Ascending aorta (tissue), 2 donors: ENCODE measurements around the gene PIGL. TPM values are rescaled to one million over a fixed set of nuclear protein-coding genes. Genes with fewer than 3 reads are reported as not detected.

Experiments
- DNase-seq, 2 donors: peaks; one replicate each; pipeline ENCODE4 v3.0.0-alpha.2; 2019; ENCODE audit warnings: low spot score in 2 of 2
- H3K27ac ChIP-seq, 2 donors: fragments of 200-600 bp; sonication (generic); one replicate each; pipeline ENCODE4 v1.5.1; 2016 to 2017; ENCODE audit warnings: mild to moderate bottlenecking in 1 of 2
- H3K27me3 ChIP-seq: fragments of 200-600 bp; sonication (generic); one replicate; pipeline ENCODE4 v1.5.1; 2017
- H3K36me3 ChIP-seq, 2 donors: fragments of 200-600 bp; sonication (generic); one replicate each; pipeline ENCODE4 v1.5.1; 2016
- H3K4me1 ChIP-seq, 2 donors: fragments of 200-600 bp; sonication (generic); one replicate each; pipeline ENCODE4 v1.5.1; 2016 to 2017; ENCODE audit warnings: mild to moderate bottlenecking in 1 of 2
- H3K4me3 ChIP-seq, 2 donors: fragments of 200-600 bp; sonication (generic); one replicate each; pipeline ENCODE4 v1.5.1; 2016 to 2017; ENCODE audit warnings: mild to moderate bottlenecking in 1 of 2
- H3K9me3 ChIP-seq, 2 donors: fragments of 200-600 bp; sonication (generic); one replicate each; pipeline ENCODE4 v1.5.1; 2016
- intact Hi-C: fragments of 100-400 bp; cut with DNase I; formaldehyde crosslinking; loops from one replicate; pipeline ENCODE4 v1.15.1; 2023
- total RNA-seq: library from RNA; depleted of rRNA; stranded (reverse); fragments of >200 nt; gene quantifications from one replicate; pipeline ENCODE4 v1.1.0, GENCODE V29; 2016
- TF ChIP-seq, protein P1 (sequence below), 3 experiments: fragments of 200-600 bp in 2 of 3; fragments of 450-650 bp in 1 of 3; sonication (generic) in 2 of 3; IDR thresholded peaks; one replicate each; pipeline ENCODE4 v1.5.1; 2016 to 2019; ENCODE audit warnings: antibody characterized with exemption in 3 of 3, mild to moderate bottlenecking in 1 of 3, moderate library complexity in 1 of 3

Gene PIGL
- total RNA-seq, 1 donor from 2014 or later = 6.2 TPM

- TF ChIP-seq, protein P1, sequence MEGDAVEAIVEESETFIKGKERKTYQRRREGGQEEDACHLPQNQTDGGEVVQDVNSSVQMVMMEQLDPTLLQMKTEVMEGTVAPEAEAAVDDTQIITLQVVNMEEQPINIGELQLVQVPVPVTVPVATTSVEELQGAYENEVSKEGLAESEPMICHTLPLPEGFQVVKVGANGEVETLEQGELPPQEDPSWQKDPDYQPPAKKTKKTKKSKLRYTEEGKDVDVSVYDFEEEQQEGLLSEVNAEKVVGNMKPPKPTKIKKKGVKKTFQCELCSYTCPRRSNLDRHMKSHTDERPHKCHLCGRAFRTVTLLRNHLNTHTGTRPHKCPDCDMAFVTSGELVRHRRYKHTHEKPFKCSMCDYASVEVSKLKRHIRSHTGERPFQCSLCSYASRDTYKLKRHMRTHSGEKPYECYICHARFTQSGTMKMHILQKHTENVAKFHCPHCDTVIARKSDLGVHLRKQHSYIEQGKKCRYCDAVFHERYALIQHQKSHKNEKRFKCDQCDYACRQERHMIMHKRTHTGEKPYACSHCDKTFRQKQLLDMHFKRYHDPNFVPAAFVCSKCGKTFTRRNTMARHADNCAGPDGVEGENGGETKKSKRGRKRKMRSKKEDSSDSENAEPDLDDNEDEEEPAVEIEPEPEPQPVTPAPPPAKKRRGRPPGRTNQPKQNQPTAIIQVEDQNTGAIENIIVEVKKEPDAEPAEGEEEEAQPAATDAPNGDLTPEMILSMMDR (IDR thresholded peaks at IDR 0.05) = no peak
- no peak for DNase-seq
- Histone ChIP-seq H3K27me3 (no peaks in the 10 kb centered on the region), H3K4me1 (peaks cover 0 to 10% of the 10 kb centered on the region in 2 donors), H3K9me3 (no peaks in the 10 kb centered on the region), H3K36me3 (peaks cover 5 to 9% of the 10 kb centered on the region in 2 donors), H3K4me3 (peak overlapping the region; percentile 92 to 99), H3K27ac (peak overlapping the region; percentile 63 to 73)
- intact Hi-C loops = loop anchor here (2.0 to 5.0 kb wide), 3 partner anchors 65 to 137 kb away; partner anchors contain the start of gene NCOR1
Observed at GRCh38 chr17:16351831-16352230, 134.8 kb downstream of the PIGL start.

DNA sequence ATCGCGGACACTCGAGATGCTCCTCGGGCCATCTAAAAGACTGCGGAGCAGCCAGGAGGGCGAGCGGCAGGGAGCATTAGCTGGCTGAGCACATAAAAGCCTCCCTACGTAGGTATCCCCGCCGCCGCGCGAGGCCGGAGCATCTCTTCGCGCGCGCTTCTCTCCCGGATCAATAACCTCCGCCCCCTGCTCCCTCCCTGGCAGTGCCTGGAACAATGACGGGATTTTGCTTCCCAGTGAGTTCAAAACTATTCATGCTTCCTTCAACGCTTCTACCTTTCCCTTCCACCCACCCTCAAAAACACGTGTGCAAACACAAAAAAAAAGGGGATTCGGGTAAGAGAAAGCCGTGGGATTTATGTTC is 135.3 kb downstream of the PIGL start:
- Histone ChIP-seq H3K4me3 (peak overlapping the region; percentile 92 to 99), H3K4me1 (peaks cover 0 to 10% of the 10 kb centered on the region in 2 donors), H3K9me3 (no peaks in the 10 kb centered on the region), H3K27ac (peak overlapping the region; percentile 63 to 73), H3K36me3 (peaks cover 5 to 9% of the 10 kb centered on the region in 2 donors), H3K27me3 (no peaks in the 10 kb centered on the region)
- TF ChIP-seq, protein P1 (IDR thresholded peaks at IDR 0.05) = no peak
- DNase-seq = no peak
- intact Hi-C loops = loop anchor here (2.0 to 5.0 kb wide), 3 partner anchors 65 to 137 kb away; partner anchors contain the start of gene NCOR1

- peak overlapping the region; percentile 63 to 73 for H3K27ac ChIP-seq
- peaks cover 5 to 9% of the 10 kb centered on the region in 2 donors for H3K36me3 ChIP-seq
- TF ChIP-seq, protein P1 (IDR thresholded peaks at IDR 0.05) = no peak
- H3K4me1 ChIP-seq = peaks cover 0 to 10% of the 10 kb centered on the region in 2 donors
- intact Hi-C loops = loop anchor here (2.0 to 5.0 kb wide), 3 partner anchors 66 to 138 kb away; partner anchors contain the start of gene NCOR1
- no peaks in the 10 kb centered on the region for H3K27me3 ChIP-seq
- H3K9me3 ChIP-seq = no peaks in the 10 kb centered on the region
- peak overlapping the region; percentile 92 to 99 for H3K4me3 ChIP-seq
- DNase-seq = peak in 1 of 2 donors; percentile 68
Observed at GRCh38 chr17:16352667-16353316, 135.8 kb downstream of the PIGL start.

- Histone ChIP-seq H3K4me1 (peaks cover 0 to 10% of the 10 kb centered on the region in 2 donors), H3K4me3 (peak within 1 kb of the TSS; percentile 92 to 99), H3K9me3 (no peaks in the 10 kb centered on the region), H3K36me3 (peaks cover 0 to 8% of the 10 kb centered on the region in 2 donors), H3K27ac (peak within 1 kb of the TSS; percentile 63 to 73), H3K27me3 (no peaks in the 10 kb centered on the region)
- TF ChIP-seq, protein P1 (IDR thresholded peaks at IDR 0.05) = no peak
- peak in 1 of 2 donors; percentile 65 for DNase-seq
- intact Hi-C loops = loop anchor here (2.0 to 5.0 kb wide), 3 partner anchors 67 to 139 kb away; partner anchors contain the start of gene NCOR1
Observed at GRCh38 chr17:16353317-16354174, 136.5 kb downstream of the PIGL start, which contains the start of gene CENPV. TSS of gene CENPV (minus strand) at chr17:16353469. CDS start at chr17:16353436, 33 bp downstream.

GRCh38 chr17:16354585-16354984 is 137.6 kb downstream of the PIGL start:
- TF ChIP-seq, protein P1 (IDR thresholded peaks at IDR 0.05) = no peak
- Histone ChIP-seq H3K27ac (no peak overlapping the region), H3K4me3 (no peak overlapping the region), H3K36me3 (peaks cover 0 to 1% of the 10 kb centered on the region in 2 donors), H3K4me1 (peaks cover 0 to 10% of the 10 kb centered on the region in 2 donors), H3K9me3 (no peaks in the 10 kb centered on the region), H3K27me3 (no peaks in the 10 kb centered on the region)
- no peak for DNase-seq
- intact Hi-C loops = loop anchor here (5.0 kb wide), 1 partner anchor 97 kb away; no protein-coding TSS in a partner anchor
